ENCODE results near the gene CALD1.

DNA sequence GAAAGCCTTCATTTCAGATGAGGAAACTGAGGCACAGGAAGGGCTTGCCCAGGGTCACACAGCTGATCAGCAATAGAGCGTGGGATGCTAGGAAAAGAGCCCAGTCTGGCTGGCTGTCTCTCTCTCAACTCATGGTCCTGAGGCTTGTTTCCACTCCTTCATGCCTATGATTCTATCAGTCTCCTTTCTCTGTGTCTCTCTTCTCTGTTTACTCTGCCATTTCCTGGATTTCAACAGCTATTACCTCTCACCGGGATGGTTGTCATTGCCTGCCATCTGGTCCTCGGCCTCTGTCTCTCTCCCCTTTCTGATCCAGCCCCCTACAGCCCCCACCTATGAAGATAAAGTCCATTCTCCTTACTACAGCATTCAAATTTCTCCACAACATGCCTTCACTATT is 113.5 kb downstream of the CALD1 start:
- TF ChIP-seq POLR2A (IDR thresholded peaks at IDR 0.05) (no peak), POLR2AphosphoS5 (IDR thresholded peaks at IDR 0.05) (no peak)
- TF ChIP-seq, protein P1, sequence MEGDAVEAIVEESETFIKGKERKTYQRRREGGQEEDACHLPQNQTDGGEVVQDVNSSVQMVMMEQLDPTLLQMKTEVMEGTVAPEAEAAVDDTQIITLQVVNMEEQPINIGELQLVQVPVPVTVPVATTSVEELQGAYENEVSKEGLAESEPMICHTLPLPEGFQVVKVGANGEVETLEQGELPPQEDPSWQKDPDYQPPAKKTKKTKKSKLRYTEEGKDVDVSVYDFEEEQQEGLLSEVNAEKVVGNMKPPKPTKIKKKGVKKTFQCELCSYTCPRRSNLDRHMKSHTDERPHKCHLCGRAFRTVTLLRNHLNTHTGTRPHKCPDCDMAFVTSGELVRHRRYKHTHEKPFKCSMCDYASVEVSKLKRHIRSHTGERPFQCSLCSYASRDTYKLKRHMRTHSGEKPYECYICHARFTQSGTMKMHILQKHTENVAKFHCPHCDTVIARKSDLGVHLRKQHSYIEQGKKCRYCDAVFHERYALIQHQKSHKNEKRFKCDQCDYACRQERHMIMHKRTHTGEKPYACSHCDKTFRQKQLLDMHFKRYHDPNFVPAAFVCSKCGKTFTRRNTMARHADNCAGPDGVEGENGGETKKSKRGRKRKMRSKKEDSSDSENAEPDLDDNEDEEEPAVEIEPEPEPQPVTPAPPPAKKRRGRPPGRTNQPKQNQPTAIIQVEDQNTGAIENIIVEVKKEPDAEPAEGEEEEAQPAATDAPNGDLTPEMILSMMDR (IDR thresholded peaks at IDR 0.05), result no peak
